Gastrocnemius medialis (tissue), 4 donors: ENCODE measurements around the gene TNN.

Source experiments
- CTCF ChIP-seq, 5 experiments: fragments of 450-650 bp in 3 of 5; fragments of 200-600 bp in 2 of 5; sonication (generic) in 2 of 5; IDR thresholded peaks in 4 of 5; conservative IDR thresholded peaks in 1 of 5; 1 replicate in 4 of 5; 2 replicates in 1 of 5; pipeline ENCODE4 v1.5.1; 2016 to 2019; ENCODE audit warnings: antibody characterized with exemption in 5 of 5, mild to moderate bottlenecking in 3 of 5, moderate library complexity in 3 of 5
- POLR2A ChIP-seq, 2 donors: fragments of 450-650 bp; IDR thresholded peaks; one replicate each; pipeline ENCODE4 v1.6.1; 2017; ENCODE audit warnings: antibody characterized with exemption in 2 of 2, mild to moderate bottlenecking in 2 of 2, moderate library complexity in 2 of 2

DNA sequence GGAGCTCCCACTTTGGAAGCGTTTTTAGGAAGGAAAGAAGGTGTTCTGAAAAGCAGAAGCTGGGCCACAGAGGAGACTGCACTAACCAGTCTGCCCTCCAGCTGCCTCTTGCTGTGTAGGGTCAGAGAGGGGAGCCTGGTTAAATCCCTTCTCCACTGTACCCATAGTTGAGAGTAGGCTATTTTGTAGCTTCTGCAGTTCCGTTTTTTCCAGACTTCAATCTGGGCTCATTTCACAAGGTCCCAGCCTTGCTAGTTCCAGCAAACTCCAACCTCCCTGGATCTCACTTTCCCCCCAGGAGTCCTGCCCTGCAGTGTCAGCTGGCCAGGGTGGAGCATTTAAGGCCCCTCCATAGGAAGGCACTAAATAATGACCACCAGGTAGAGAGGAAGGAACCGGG, 11.0 kb downstream of the TNN start:
- TF ChIP-seq POLR2A (IDR thresholded peaks at IDR 0.05) (no peak), CTCF (IDR thresholded peaks at IDR 0.05 in 4 of 5, conservative IDR thresholded peaks at IDR 0.05 in 1 of 5) (no peak)
